Endometrium (tissue), 2 donors: ENCODE measurements around the gene FCAR.
"Not testable (repeated sequence)": the region's sequence is repeated elsewhere in the genome, so short reads cannot be mapped to it uniquely, and the experiment has no call there.

Experiments used
- FAIRE-seq: peaks from 2 replicates; lab custom pipeline; 2012; peaks lifted over from hg19 to GRCh38; lab: Jason Lieb, UNC
- donor health status: control.
- donor health status: control.

FCAR gene

GRCh38 chr19:54873990-54874389 is at the start of gene FCAR:
Gene FCAR (plus strand): TSS chr19:54874235. CDS start chr19:54874290, 55 bp downstream.
- FAIRE-seq, result no peak

GRCh38 chr19:54824416-54824815 is 49.6 kb upstream of the FCAR start:
- not testable (repeated sequence) for FAIRE-seq

- not testable (repeated sequence) for FAIRE-seq
Observed at GRCh38 chr19:54825326-54825725, 48.7 kb upstream of the FCAR start.

- FAIRE-seq, result not testable (repeated sequence)
Observed at GRCh38 chr19:54828064-54828463, 46.0 kb upstream of the FCAR start.

GRCh38 chr19:54832496-54832895 is 41.5 kb upstream of the FCAR start, which contains the start of gene KIR2DS4:
Gene KIR2DS4 (plus strand): TSS chr19:54832676.
- FAIRE-seq, result not testable (repeated sequence)

GRCh38 chr19:54835126-54835525 is 38.9 kb upstream of the FCAR start:
- not testable (repeated sequence) for FAIRE-seq

- FAIRE-seq, result not testable (repeated sequence)
Observed at GRCh38 chr19:54837522-54837921, 36.5 kb upstream of the FCAR start.

GRCh38 chr19:54843171-54843570 is 30.9 kb upstream of the FCAR start:
- not testable (repeated sequence) for FAIRE-seq

GRCh38 chr19:54850061-54850640 is 23.9 kb upstream of the FCAR start, which contains the start of gene KIR3DL2:
Gene KIR3DL2 (plus strand): TSS chr19:54850443. CDS start chr19:54850476, 33 bp downstream.
- not testable (repeated sequence) for FAIRE-seq

- FAIRE-seq, result no peak
Observed at GRCh38 chr19:54850930-54851329, 23.1 kb upstream of the FCAR start.

- no peak for FAIRE-seq
Observed at GRCh38 chr19:54851353-54851752, 22.7 kb upstream of the FCAR start.

- not testable (repeated sequence) for FAIRE-seq
Observed at GRCh38 chr19:54855241-54855640, 18.8 kb upstream of the FCAR start.

- not testable (repeated sequence) for FAIRE-seq
Observed at GRCh38 chr19:54858476-54858875, 15.6 kb upstream of the FCAR start.

GRCh38 chr19:54859421-54859820 is 14.6 kb upstream of the FCAR start:
- FAIRE-seq, result not testable (repeated sequence)

- FAIRE-seq, result not testable (repeated sequence)
Observed at GRCh38 chr19:54863459-54863858, 10.6 kb upstream of the FCAR start.

- no peak for FAIRE-seq
Observed at GRCh38 chr19:54871696-54872095, 2.3 kb upstream of the FCAR start.

- no peak for FAIRE-seq
Observed at GRCh38 chr19:54875506-54875905, 1.5 kb downstream of the FCAR start.

GRCh38 chr19:54877471-54877870 is 3.4 kb downstream of the FCAR start:
- no peak for FAIRE-seq

GRCh38 chr19:54881884-54882283 is 7.8 kb downstream of the FCAR start:
- FAIRE-seq, result no peak

- no peak for FAIRE-seq
Observed at GRCh38 chr19:54882758-54883157, 8.7 kb downstream of the FCAR start.

- FAIRE-seq, result no peak
Observed at GRCh38 chr19:54883228-54883627, 9.2 kb downstream of the FCAR start.

- no peak for FAIRE-seq
Observed at GRCh38 chr19:54888239-54888638, 14.2 kb downstream of the FCAR start.

GRCh38 chr19:54889566-54889965 is 15.5 kb downstream of the FCAR start:
- FAIRE-seq, result no peak

GRCh38 chr19:54893406-54893805 is 19.4 kb downstream of the FCAR start:
- no peak for FAIRE-seq
